HepG2 (cell line): ENCODE results near the gene BBS12. TPM values are rescaled to one million over a fixed set of nuclear protein-coding genes. Genes with fewer than 3 reads are reported as not detected.

ENCODE experiments used
- ASH2L ChIP-seq: fragments of 300-600, 200-600 bp; sonication (generic); IDR thresholded peaks from 2 replicates; pipeline ENCODE4 v1.7.0; 2017; ENCODE audit warnings: low read depth, mild to moderate bottlenecking, moderate library complexity, mixed read lengths, low read length; ENCODE audit not compliant: insufficient read length
- DMAP1 ChIP-seq: IDR thresholded peaks from 2 replicates; pipeline ENCODE4 v1.6.1; 2016
- ETV5 ChIP-seq: IDR thresholded peaks from 2 replicates; pipeline ENCODE4 v1.6.1; 2018; ENCODE audit warnings: missing biosample characterization, missing genetic modification reagents, inconsistent platforms, borderline replicate concordance
- HOXA5 ChIP-seq: sonication (generic); formaldehyde crosslinking; IDR thresholded peaks from 2 replicates; pipeline ENCODE4 v1.4.0; 2020; ENCODE audit warnings: missing genetic modification reagents
- HOXD1 ChIP-seq: sonication (generic); formaldehyde crosslinking; IDR thresholded peaks from 2 replicates; pipeline ENCODE4 v1.5.0; 2020; ENCODE audit warnings: missing genetic modification reagents
- KDM1A ChIP-seq: IDR thresholded peaks from 2 replicates; pipeline ENCODE4 v1.6.1; 2016; ENCODE audit warnings: missing compliant biosample characterization
- KDM5A ChIP-seq: fragments of 200-600 bp; sonication (generic); IDR thresholded peaks from 2 replicates; pipeline ENCODE4 v1.7.0; 2018; ENCODE audit warnings: antibody characterized with exemption, mild to moderate bottlenecking, low read length, borderline replicate concordance
- LCORL ChIP-seq, 2 experiments: fragments of 450-650 bp in 1 of 2; sonication (generic) in 1 of 2; formaldehyde crosslinking in 1 of 2; IDR thresholded peaks; 2 replicates each; pipeline versions ENCODE4 v1.5.0 to v1.6.1; 2017 to 2020; ENCODE audit warnings: antibody characterized with exemption in 1 of 2, missing genetic modification reagents in 1 of 2
- NCOR1 ChIP-seq: fragments of 200-600 bp; sonication (generic); IDR thresholded peaks from 2 replicates; pipeline ENCODE4 v1.7.0; 2017; ENCODE audit warnings: antibody characterized with exemption, low read length, borderline replicate concordance
- REXO4 ChIP-seq: sonication (generic); formaldehyde crosslinking; IDR thresholded peaks from 2 replicates; pipeline ENCODE4 v1.8.0; 2022; ENCODE audit warnings: missing genetic modification reagents, mild to moderate bottlenecking, borderline replicate concordance
- SOX13 ChIP-seq, 3 experiments: fragments of 450-650 bp in 1 of 3; sonication (generic) in 1 of 3; formaldehyde crosslinking in 1 of 3; IDR thresholded peaks in 2 of 3; conservative IDR thresholded peaks in 1 of 3; 2 replicates each; pipeline versions ENCODE4 v1.5.0 to v1.6.1; 2016 to 2020; ENCODE audit warnings: antibody characterized with exemption in 1 of 3, mild to moderate bottlenecking in 1 of 3, missing compliant biosample characterization in 1 of 3, missing genetic modification reagents in 1 of 3, moderate library complexity in 1 of 3
- TP53 ChIP-seq: sonication (generic); formaldehyde crosslinking; conservative IDR thresholded peaks from 2 replicates; pipeline ENCODE4 v1.4.0; 2020; ENCODE audit warnings: missing genetic modification reagents
- ZBTB20 ChIP-seq: sonication (generic); formaldehyde crosslinking; IDR thresholded peaks from 2 replicates; pipeline ENCODE4 v1.8.1; 2023; ENCODE audit warnings: missing genetic modification reagents, low read depth, mild to moderate bottlenecking, borderline replicate concordance
- ZMYM2 ChIP-seq: sonication (generic); formaldehyde crosslinking; IDR thresholded peaks from 2 replicates; pipeline ENCODE4 v1.8.0; 2022; ENCODE audit warnings: mild to moderate bottlenecking, missing genetic modification reagents
- ZNF382 ChIP-seq: sonication (generic); formaldehyde crosslinking; IDR thresholded peaks from 2 replicates; pipeline ENCODE4 v1.5.0; 2020; ENCODE audit warnings: missing genetic modification reagents, mild to moderate bottlenecking, borderline replicate concordance
- ZNF567 ChIP-seq: sonication (generic); formaldehyde crosslinking; IDR thresholded peaks from 2 replicates; pipeline ENCODE4 v1.8.1; 2023; ENCODE audit warnings: mild to moderate bottlenecking, missing genetic modification reagents, borderline replicate concordance
- ZNF83 ChIP-seq: sonication (generic); formaldehyde crosslinking; IDR thresholded peaks from 2 replicates; pipeline ENCODE4 v1.4.0; 2020; ENCODE audit warnings: missing genetic modification reagents, mild to moderate bottlenecking, borderline replicate concordance
- polyA plus RNA-seq, 8 experiments: library from polyadenylated mRNA; depleted of rRNA in 3 of 8; stranded (reverse) in 7 of 8; unstranded in 1 of 8; fragments of >200 nt; fragmentation: Illumina TruSeq in 4 of 8; extraction: Trizol in 4 of 8; gene quantifications; 2 replicates each; pipeline versions ENCODE4 v1.2.1 to v1.2.3, GENCODE V29; 2011 to 2016; ENCODE audit warnings: low read depth in 4 of 8, missing spikeins in 1 of 8, mixed read lengths in 1 of 8; ENCODE audit not compliant: insufficient read depth in 1 of 8
- total RNA-seq, 5 experiments: library from RNA; depleted of rRNA; stranded (reverse); fragments of >200 nt; fragmentation: Illumina TruSeq; extraction: Trizol; gene quantifications; 2 replicates each; pipeline ENCODE4 v1.2.3, GENCODE V29; 2016; ENCODE audit warnings: low read depth in 1 of 5
- TF ChIP-seq, protein P1 (sequence below): sonication (generic); formaldehyde crosslinking; IDR thresholded peaks from 2 replicates; pipeline ENCODE4; 2020; ENCODE audit warnings: missing genetic modification reagents, mild to moderate bottlenecking, borderline replicate concordance
- TF ChIP-seq, protein P2 (sequence below): IDR thresholded peaks from 2 replicates; pipeline ENCODE4 v1.6.1; 2012; ENCODE audit warnings: low read depth, low read length, improper control_type of control experiment
- TF ChIP-seq, protein P3 (sequence below): sonication (generic); formaldehyde crosslinking; IDR thresholded peaks from 2 replicates; pipeline ENCODE4 v1.4.0; 2020; ENCODE audit warnings: missing genetic modification reagents
- TF ChIP-seq, protein P4 (sequence below): sonication (generic); formaldehyde crosslinking; IDR thresholded peaks from 2 replicates; pipeline ENCODE4 v1.5.1; 2020; ENCODE audit warnings: mild to moderate bottlenecking, missing genetic modification reagents, moderate library complexity

The BBS12 gene
- total and polyA plus RNA-seq, 2 of the 13 experiments (the other 11 are each of a cell fraction or from before 2014, with no cell fraction given), result 0.32 to 1.7 TPM

DNA sequence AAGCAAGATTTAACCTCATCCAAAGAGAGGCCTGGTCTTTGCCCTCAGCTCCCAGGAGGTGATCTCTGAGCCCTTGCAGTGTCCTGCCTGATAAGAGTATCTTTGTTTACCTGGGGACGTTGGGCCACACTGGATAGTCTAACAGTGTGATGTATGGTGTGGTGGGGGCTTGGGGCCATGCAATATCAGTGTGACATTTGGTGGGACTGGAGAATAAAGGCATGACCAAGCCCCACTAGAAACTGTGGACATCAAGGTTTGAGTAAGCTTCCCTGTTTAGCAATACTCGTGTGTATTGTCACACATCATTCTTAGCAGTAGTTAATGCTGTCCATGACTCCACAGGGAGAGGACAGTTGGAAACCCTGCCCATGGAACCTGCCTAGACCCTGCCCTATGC is 34.4 kb downstream of the BBS12 start (continued):
- TF ChIP-seq ZNF83 (CRISPR knock-in tag), result no peak
- TF ChIP-seq NCOR1, result peak; percentile 74
- TF ChIP-seq, protein P1, sequence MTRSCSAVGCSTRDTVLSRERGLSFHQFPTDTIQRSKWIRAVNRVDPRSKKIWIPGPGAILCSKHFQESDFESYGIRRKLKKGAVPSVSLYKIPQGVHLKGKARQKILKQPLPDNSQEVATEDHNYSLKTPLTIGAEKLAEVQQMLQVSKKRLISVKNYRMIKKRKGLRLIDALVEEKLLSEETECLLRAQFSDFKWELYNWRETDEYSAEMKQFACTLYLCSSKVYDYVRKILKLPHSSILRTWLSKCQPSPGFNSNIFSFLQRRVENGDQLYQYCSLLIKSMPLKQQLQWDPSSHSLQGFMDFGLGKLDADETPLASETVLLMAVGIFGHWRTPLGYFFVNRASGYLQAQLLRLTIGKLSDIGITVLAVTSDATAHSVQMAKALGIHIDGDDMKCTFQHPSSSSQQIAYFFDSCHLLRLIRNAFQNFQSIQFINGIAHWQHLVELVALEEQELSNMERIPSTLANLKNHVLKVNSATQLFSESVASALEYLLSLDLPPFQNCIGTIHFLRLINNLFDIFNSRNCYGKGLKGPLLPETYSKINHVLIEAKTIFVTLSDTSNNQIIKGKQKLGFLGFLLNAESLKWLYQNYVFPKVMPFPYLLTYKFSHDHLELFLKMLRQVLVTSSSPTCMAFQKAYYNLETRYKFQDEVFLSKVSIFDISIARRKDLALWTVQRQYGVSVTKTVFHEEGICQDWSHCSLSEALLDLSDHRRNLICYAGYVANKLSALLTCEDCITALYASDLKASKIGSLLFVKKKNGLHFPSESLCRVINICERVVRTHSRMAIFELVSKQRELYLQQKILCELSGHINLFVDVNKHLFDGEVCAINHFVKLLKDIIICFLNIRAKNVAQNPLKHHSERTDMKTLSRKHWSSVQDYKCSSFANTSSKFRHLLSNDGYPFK (CRISPR knock-in tag), result no peak
- no peak; the same call in 1 of the 2 replicates for TF ChIP-seq KDM1A
- TF ChIP-seq, protein P2, sequence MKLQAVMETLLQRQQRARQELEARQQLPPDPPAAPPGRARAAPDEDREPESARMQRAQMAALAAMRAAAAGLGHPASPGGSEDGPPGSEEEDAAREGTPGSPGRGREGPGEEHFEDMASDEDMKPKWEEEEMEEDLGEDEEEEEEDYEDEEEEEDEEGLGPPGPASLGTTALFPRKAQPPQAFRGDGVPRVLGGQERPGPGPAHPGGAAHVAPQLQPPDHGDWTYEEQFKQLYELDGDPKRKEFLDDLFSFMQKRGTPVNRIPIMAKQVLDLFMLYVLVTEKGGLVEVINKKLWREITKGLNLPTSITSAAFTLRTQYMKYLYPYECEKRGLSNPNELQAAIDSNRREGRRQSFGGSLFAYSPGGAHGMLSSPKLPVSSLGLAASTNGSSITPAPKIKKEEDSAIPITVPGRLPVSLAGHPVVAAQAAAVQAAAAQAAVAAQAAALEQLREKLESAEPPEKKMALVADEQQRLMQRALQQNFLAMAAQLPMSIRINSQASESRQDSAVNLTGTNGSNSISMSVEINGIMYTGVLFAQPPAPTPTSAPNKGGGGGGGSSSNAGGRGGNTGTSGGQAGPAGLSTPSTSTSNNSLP, result peak; percentile 58; the same call in 1 of the 2 replicates
- no peak; the same call in 1 of the 2 replicates for TF ChIP-seq HOXA5 (CRISPR knock-in tag)
- peak; percentile 55; the same call in 1 of the 2 replicates for TF ChIP-seq DMAP1
- TF ChIP-seq ASH2L, result no peak
- no peak for TF ChIP-seq KDM5A
- no peak for TF ChIP-seq REXO4 (CRISPR knock-in tag)
- TF ChIP-seq LCORL (IDR thresholded peaks at IDR 0.05), result no peak
- TF ChIP-seq LCORL (CRISPR knock-in tag; IDR thresholded peaks at IDR 0.05), result peak; percentile 61
- TF ChIP-seq TP53 (CRISPR knock-in tag), result no peak
- 0 out of 2 replicates have a peak, but pooled peaks have one; percentile 71 for TF ChIP-seq ZNF567
- peak; percentile 63; the same call in 1 of the 2 replicates for TF ChIP-seq ZBTB20 (CRISPR knock-in tag)
- TF ChIP-seq, protein P3, sequence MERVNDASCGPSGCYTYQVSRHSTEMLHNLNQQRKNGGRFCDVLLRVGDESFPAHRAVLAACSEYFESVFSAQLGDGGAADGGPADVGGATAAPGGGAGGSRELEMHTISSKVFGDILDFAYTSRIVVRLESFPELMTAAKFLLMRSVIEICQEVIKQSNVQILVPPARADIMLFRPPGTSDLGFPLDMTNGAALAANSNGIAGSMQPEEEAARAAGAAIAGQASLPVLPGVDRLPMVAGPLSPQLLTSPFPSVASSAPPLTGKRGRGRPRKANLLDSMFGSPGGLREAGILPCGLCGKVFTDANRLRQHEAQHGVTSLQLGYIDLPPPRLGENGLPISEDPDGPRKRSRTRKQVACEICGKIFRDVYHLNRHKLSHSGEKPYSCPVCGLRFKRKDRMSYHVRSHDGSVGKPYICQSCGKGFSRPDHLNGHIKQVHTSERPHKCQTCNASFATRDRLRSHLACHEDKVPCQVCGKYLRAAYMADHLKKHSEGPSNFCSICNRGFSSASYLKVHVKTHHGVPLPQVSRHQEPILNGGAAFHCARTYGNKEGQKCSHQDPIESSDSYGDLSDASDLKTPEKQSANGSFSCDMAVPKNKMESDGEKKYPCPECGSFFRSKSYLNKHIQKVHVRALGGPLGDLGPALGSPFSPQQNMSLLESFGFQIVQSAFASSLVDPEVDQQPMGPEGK, result peak; percentile 100
- peak; percentile 58; the same call in 1 of the 2 replicates for TF ChIP-seq SOX13 (IDR thresholded peaks at IDR 0.05)
- peak in 1 of 2 experiments; percentile 71; a peak in 2 of 4 replicates for TF ChIP-seq SOX13 (CRISPR knock-in tag; conservative IDR thresholded peaks at IDR 0.05 in 1 of 2, IDR thresholded peaks at IDR 0.05 in 1 of 2)
- TF ChIP-seq, protein P4, sequence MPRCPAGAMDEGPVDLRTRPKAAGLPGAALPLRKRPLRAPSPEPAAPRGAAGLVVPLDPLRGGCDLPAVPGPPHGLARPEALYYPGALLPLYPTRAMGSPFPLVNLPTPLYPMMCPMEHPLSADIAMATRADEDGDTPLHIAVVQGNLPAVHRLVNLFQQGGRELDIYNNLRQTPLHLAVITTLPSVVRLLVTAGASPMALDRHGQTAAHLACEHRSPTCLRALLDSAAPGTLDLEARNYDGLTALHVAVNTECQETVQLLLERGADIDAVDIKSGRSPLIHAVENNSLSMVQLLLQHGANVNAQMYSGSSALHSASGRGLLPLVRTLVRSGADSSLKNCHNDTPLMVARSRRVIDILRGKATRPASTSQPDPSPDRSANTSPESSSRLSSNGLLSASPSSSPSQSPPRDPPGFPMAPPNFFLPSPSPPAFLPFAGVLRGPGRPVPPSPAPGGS (CRISPR knock-in tag), result 0 out of 2 replicates have a peak, but pooled peaks have one; percentile 41
- peak; percentile 74; the same call in 1 of the 2 replicates for TF ChIP-seq ZMYM2 (CRISPR knock-in tag)
- TF ChIP-seq HOXD1 (CRISPR knock-in tag), result peak; percentile 70; the same call in 1 of the 2 replicates
- no peak for TF ChIP-seq ZNF382 (CRISPR knock-in tag)
- TF ChIP-seq ETV5 (CRISPR knock-in tag), result peak; percentile 29; the same call in 1 of the 2 replicates
